Measurements from ENCODE around the gene TMIE.

- TF ChIP-seq CTCF (IDR thresholded peaks at IDR 0.05; ENCODE audit: low read depth, low read length, poor library complexity, severe bottlenecking) (peak; percentile 98), EZH2phosphoT487 (IDR thresholded peaks at IDR 0.05; ENCODE audit: borderline replicate concordance, low read length) (no peak)
Observed at GRCh38 chr3:46705022-46705530, 3.9 kb downstream of the TMIE start.
